ENCODE data around the gene NOL9.

Gene NOL9

DNA sequence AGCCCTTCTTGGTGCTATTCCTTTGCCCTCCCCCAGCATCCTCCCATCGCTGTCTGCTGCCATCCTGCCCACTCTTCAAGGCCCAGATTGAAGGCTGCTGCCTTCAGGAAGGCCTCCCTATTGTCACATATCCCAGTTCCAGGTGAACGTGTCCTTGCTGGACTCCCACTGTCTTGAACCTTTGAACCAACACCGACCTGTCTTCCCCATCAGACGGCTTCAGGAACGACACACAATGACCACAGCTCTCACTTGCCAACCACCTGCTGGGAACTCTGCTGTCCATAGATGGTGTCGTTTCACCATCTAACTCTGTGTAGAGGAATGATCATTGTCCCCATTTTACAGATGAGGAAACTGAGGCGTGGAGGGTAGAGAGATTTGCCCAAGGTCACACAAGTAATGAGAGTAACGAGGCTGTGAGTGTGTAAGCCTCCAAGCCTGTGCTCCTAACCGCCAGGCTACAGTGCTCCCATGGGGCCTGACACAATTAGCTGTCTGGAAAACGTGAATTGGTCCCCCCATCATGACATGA lies 53.0 kb downstream of the NOL9 start:
- Histone ChIP-seq H3K79me2 (ENCODE audit: control insufficient read depth, insufficient read depth, low read length) (no peaks in the 10 kb centered on the region), H3K56ac (ENCODE audit: low read length) (no peak overlapping the region), H4K5ac (ENCODE audit: low read length) (no peak overlapping the region), H2BK5ac (ENCODE audit: low read length) (no peak overlapping the region), H3K27me3 (ENCODE audit: insufficient read depth, low read length, poor library complexity) (no peaks in the 10 kb centered on the region), H3K36me3 (ENCODE audit: control insufficient read depth, insufficient read depth, low read length) (no peaks in the 10 kb centered on the region), H3K79me1 (ENCODE audit: low read length) (no peaks in the 10 kb centered on the region), H3K18ac (ENCODE audit: low read length) (no peak overlapping the region), H3K4me1 (ENCODE audit: control insufficient read depth, low read depth, low read length) (no peaks in the 10 kb centered on the region), H2BK120ac (ENCODE audit: low read depth, low read length) (no peak overlapping the region), H3K23ac (ENCODE audit: low read length) (no peak overlapping the region), H3K4ac (ENCODE audit: low read depth, low read length) (no peak overlapping the region), H3K4me3 (ENCODE audit: low read length) (no peak overlapping the region), H4K8ac (ENCODE audit: low read depth, low read length) (no peak overlapping the region), H2AK5ac (ENCODE audit: low read length) (no peak overlapping the region), H3K4me2 (ENCODE audit: low read length) (no peak overlapping the region), H3K9ac (ENCODE audit: low read length) (no peak overlapping the region), H3K27ac (ENCODE audit: low read depth, low read length) (no peak overlapping the region), H2BK15ac (replicated peaks; ENCODE audit: low read depth) (no peak overlapping the region)
- no peak for DNase-seq
- no CpG with 5 or more reads among the region's 10 CpGs for WGBS (ENCODE audit: extremely low coverage, insufficient coverage, low lambda C conversion rate)

DNA sequence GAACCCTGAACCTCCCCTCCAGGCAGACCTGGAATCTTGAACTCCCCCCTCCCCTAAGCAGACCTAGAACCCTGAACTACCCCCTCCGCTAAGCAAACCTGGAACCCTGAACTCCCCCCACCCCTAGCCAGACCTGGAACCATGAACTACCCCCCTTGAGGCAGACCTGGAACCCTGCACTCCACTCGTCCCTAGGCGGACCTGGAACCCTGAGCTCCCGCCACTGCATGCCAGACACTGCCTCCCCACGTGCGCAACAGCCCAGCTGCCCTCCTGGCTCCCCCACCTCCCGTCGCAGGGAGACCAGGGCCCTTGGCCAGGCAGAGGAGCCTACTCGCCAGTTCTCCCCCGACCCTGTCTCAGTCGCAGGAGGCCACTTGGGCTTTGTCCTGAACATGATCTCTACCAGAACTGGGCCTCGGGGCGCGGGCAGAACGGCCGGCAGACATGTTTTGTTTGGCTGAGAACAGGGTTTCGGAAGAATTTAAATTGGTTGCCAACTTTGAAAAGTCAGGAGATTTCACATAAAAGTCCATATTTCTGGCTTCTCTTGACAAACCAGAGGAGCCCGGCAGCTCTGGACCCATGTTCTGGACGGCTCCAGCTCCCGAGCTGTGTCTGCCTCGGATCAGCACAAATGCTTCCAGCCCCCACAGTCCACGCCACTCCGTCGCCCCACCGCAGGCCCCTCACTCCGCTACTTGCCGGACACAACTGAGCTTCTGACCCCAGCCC lies 53.6 kb downstream of the NOL9 start:
- Histone ChIP-seq H4K5ac (ENCODE audit: low read length) (no peak overlapping the region), H3K27ac (ENCODE audit: low read depth, low read length) (no peak overlapping the region), H3K4ac (ENCODE audit: low read depth, low read length) (no peak overlapping the region), H2BK15ac (replicated peaks; ENCODE audit: low read depth) (no peak overlapping the region), H3K27me3 (ENCODE audit: insufficient read depth, low read length, poor library complexity) (no peaks in the 10 kb centered on the region), H3K9ac (ENCODE audit: low read length) (no peak overlapping the region), H3K23ac (ENCODE audit: low read length) (no peak overlapping the region), H3K79me1 (ENCODE audit: low read length) (no peaks in the 10 kb centered on the region), H3K4me3 (ENCODE audit: low read length) (no peak overlapping the region), H3K18ac (ENCODE audit: low read length) (no peak overlapping the region), H3K4me1 (ENCODE audit: control insufficient read depth, low read depth, low read length) (no peaks in the 10 kb centered on the region), H3K79me2 (ENCODE audit: control insufficient read depth, insufficient read depth, low read length) (no peaks in the 10 kb centered on the region), H4K8ac (ENCODE audit: low read depth, low read length) (no peak overlapping the region), H3K56ac (ENCODE audit: low read length) (no peak overlapping the region), H3K36me3 (ENCODE audit: control insufficient read depth, insufficient read depth, low read length) (no peaks in the 10 kb centered on the region), H2BK120ac (ENCODE audit: low read depth, low read length) (no peak overlapping the region), H2BK5ac (ENCODE audit: low read length) (no peak overlapping the region), H3K4me2 (ENCODE audit: low read length) (no peak overlapping the region), H2AK5ac (ENCODE audit: low read length) (no peak overlapping the region)
- DNase-seq, result no peak
- WGBS (ENCODE audit: extremely low coverage, insufficient coverage, low lambda C conversion rate), result no CpG with 5 or more reads among the region's 27 CpGs

DNA sequence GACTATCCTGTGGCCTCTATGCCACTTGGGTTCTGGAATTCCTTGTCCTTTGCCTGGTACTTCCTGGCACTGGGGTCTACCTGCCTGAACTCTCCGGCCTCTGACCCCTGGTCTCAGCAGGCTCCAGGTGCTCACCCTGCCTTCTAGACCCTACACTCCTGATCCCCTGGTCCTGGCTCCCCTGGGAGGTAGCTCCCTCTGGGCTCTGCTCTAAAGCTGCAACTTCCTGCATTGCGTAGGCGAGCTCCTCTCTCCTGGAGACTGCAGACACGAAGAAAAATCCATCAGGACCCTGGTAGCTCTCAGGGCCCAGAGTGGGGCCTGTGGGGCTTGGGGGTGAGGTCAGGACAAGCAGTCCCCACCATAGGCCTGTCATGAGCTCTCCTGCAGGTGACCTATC lies 55.0 kb downstream of the NOL9 start:
- Histone ChIP-seq H3K36me3 (ENCODE audit: control insufficient read depth, insufficient read depth, low read length) (no peaks in the 10 kb centered on the region), H4K5ac (ENCODE audit: low read length) (no peak overlapping the region), H3K79me1 (ENCODE audit: low read length) (no peaks in the 10 kb centered on the region), H3K18ac (ENCODE audit: low read length) (no peak overlapping the region), H4K8ac (ENCODE audit: low read depth, low read length) (no peak overlapping the region), H3K23ac (ENCODE audit: low read length) (no peak overlapping the region), H3K79me2 (ENCODE audit: control insufficient read depth, insufficient read depth, low read length) (no peaks in the 10 kb centered on the region), H3K9ac (ENCODE audit: low read length) (no peak overlapping the region), H2BK120ac (ENCODE audit: low read depth, low read length) (no peak overlapping the region), H3K27me3 (ENCODE audit: insufficient read depth, low read length, poor library complexity) (no peaks in the 10 kb centered on the region), H3K4me1 (ENCODE audit: control insufficient read depth, low read depth, low read length) (no peaks in the 10 kb centered on the region), H2BK15ac (replicated peaks; ENCODE audit: low read depth) (no peak overlapping the region), H3K27ac (ENCODE audit: low read depth, low read length) (no peak overlapping the region), H3K4ac (ENCODE audit: low read depth, low read length) (no peak overlapping the region), H2BK5ac (ENCODE audit: low read length) (no peak overlapping the region), H3K4me3 (ENCODE audit: low read length) (no peak overlapping the region), H2AK5ac (ENCODE audit: low read length) (no peak overlapping the region), H3K56ac (ENCODE audit: low read length) (no peak overlapping the region), H3K4me2 (ENCODE audit: low read length) (no peak overlapping the region)
- DNase-seq, result no peak
- WGBS (ENCODE audit: extremely low coverage, insufficient coverage, low lambda C conversion rate), result no CpG with 5 or more reads among the region's 4 CpGs

DNA sequence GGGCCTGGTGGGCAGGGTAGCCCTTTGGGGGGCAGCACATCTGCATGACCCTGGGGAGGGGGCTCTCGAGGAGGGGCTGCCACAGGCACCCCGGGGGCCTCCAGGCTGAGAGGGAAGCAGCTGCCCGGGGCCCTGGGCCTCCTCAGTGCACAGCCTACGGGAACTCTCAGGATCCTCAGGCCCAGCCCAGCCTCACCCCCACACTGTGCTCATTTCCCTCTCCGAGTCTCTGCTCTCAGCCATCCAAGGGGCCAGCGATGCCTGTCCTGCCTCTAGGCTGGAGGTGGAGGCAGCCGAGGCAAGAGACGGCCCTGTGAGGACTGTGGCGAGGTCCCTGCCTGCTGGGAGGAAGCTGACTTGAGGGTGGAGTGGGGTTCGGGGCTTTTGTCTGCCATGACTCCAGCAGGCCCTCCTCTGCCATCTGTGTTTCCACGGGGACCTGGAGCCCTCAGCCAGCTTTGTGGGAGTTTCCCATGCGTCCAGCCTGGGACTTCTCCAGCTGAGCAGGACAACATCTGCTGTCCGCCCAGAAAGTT lies 55.7 kb downstream of the NOL9 start:
- no CpG with 5 or more reads among the region's 13 CpGs for WGBS (ENCODE audit: extremely low coverage, insufficient coverage, low lambda C conversion rate)
- Histone ChIP-seq H4K5ac (ENCODE audit: low read length) (no peak overlapping the region), H3K27me3 (ENCODE audit: insufficient read depth, low read length, poor library complexity) (no peaks in the 10 kb centered on the region), H3K4me2 (ENCODE audit: low read length) (no peak overlapping the region), H2BK5ac (ENCODE audit: low read length) (no peak overlapping the region), H3K4ac (ENCODE audit: low read depth, low read length) (no peak overlapping the region), H3K79me1 (ENCODE audit: low read length) (no peaks in the 10 kb centered on the region), H2BK15ac (replicated peaks; ENCODE audit: low read depth) (no peak overlapping the region), H3K56ac (ENCODE audit: low read length) (no peak overlapping the region), H3K18ac (ENCODE audit: low read length) (no peak overlapping the region), H2BK120ac (ENCODE audit: low read depth, low read length) (no peak overlapping the region), H3K4me1 (ENCODE audit: control insufficient read depth, low read depth, low read length) (no peaks in the 10 kb centered on the region), H3K9ac (ENCODE audit: low read length) (no peak overlapping the region), H3K79me2 (ENCODE audit: control insufficient read depth, insufficient read depth, low read length) (no peaks in the 10 kb centered on the region), H3K23ac (ENCODE audit: low read length) (no peak overlapping the region), H2AK5ac (ENCODE audit: low read length) (no peak overlapping the region), H3K4me3 (ENCODE audit: low read length) (no peak overlapping the region), H3K36me3 (ENCODE audit: control insufficient read depth, insufficient read depth, low read length) (no peaks in the 10 kb centered on the region), H3K27ac (ENCODE audit: low read depth, low read length) (no peak overlapping the region), H4K8ac (ENCODE audit: low read depth, low read length) (no peak overlapping the region)
- DNase-seq, result no peak

DNA sequence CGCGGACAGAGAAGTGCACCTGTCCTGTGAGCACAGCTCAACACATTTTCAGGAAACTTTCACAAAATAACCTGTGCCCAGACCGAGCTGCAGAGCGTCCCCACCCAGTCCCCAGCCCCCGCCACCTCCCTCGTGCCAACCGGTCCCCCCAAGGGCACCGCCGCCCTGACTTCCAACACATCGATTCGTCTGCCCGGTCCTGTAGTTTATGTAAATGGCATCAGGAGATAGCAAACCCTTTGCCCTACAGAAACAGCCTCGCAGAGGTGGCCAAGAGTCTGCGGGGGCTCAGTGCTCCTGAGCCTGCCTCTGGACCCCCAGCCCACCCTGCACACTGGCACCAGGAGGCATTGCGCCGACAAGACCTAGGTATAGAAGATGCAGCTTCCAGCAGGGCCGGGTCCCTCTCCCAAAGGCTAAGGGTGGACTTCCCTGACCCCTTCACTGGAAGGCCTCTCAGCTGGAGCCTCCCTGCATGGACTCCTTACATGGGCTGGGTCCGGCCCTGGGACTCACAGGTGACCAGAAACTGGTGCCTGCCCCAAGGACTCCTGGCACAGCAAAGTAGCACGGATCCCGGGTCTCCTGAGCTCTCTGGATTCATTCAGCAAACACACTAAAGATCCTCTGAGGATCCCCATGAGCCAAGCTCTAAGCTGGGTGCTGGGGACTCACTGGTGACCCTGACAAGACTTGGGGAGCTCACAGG lies 56.3 kb downstream of the NOL9 start:
- no CpG with 5 or more reads among the region's 20 CpGs for WGBS (ENCODE audit: extremely low coverage, insufficient coverage, low lambda C conversion rate)
- peak overlapping the region; percentile 78 for H3K4me2 ChIP-seq (ENCODE audit: low read length)
- no peak overlapping the region for H4K8ac ChIP-seq (ENCODE audit: low read depth, low read length)
- peak overlapping the region; percentile 60 for H3K56ac ChIP-seq (ENCODE audit: low read length)
- no peaks in the 10 kb centered on the region for H3K4me1 ChIP-seq (ENCODE audit: control insufficient read depth, low read depth, low read length)
- H3K27ac ChIP-seq (ENCODE audit: low read depth, low read length), result no peak overlapping the region
- H4K5ac ChIP-seq (ENCODE audit: low read length), result no peak overlapping the region
- no peaks in the 10 kb centered on the region for H3K27me3 ChIP-seq (ENCODE audit: insufficient read depth, low read length, poor library complexity)
- H3K23ac ChIP-seq (ENCODE audit: low read length), result no peak overlapping the region
- H3K18ac ChIP-seq (ENCODE audit: low read length), result no peak overlapping the region
- H3K79me1 ChIP-seq (ENCODE audit: low read length), result no peaks in the 10 kb centered on the region
- no peak overlapping the region for H3K4ac ChIP-seq (ENCODE audit: low read depth, low read length)
- no peaks in the 10 kb centered on the region for H3K36me3 ChIP-seq (ENCODE audit: control insufficient read depth, insufficient read depth, low read length)
- DNase-seq, result no peak
- no peak overlapping the region for H2BK15ac ChIP-seq (replicated peaks; ENCODE audit: low read depth)
- H3K4me3 ChIP-seq (ENCODE audit: low read length), result peak overlapping the region; percentile 33
- no peak overlapping the region for H2AK5ac ChIP-seq (ENCODE audit: low read length)
- no peak overlapping the region for H2BK5ac ChIP-seq (ENCODE audit: low read length)
- no peak overlapping the region for H3K9ac ChIP-seq (ENCODE audit: low read length)
- H2BK120ac ChIP-seq (ENCODE audit: low read depth, low read length), result no peak overlapping the region
- no peaks in the 10 kb centered on the region for H3K79me2 ChIP-seq (ENCODE audit: control insufficient read depth, insufficient read depth, low read length)

All from mesendoderm (in vitro differentiated cells).